PFSK-1 (cell line): ENCODE results near the gene STK17B.

Experiments
- POLR2AphosphoS5 ChIP-seq: IDR thresholded peaks from 2 replicates; pipeline ENCODE4 v1.6.1; 2012; ENCODE audit warnings: low read depth, mild to moderate bottlenecking, control low read depth, low read length, moderate library complexity
- TF ChIP-seq, protein P1 (sequence below), 2 experiments: IDR thresholded peaks; 2 replicates each; pipeline versions ENCODE4 v1.6.1 to v1.8.0; 2011 to 2012; ENCODE audit warnings: low read depth in 2 of 2, low read length in 2 of 2, control low read depth in 1 of 2, inconsistent platforms in 1 of 2, mild to moderate bottlenecking in 1 of 2, moderate library complexity in 1 of 2; ENCODE audit not compliant: insufficient read depth in 1 of 2

DNA sequence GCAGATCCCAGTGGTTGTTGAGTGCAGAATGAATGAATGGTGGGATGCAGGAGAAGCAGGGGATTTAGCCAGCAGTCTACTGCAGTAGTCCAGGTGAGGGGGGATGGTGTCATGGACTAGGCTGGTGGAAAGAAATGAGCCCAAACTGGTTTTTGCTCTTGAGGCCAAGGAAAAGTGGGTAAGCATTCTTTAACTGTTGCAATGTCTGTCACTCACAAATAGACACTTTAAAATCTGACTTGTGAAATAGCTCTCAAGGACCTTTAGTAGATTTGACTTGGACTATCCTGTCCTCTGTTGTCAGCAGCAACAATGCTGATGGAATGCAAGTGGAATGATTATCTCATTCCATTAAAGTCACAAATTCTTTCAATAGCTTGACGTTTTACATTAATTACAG is 37.5 kb upstream of the STK17B start:
- TF ChIP-seq, protein P1, sequence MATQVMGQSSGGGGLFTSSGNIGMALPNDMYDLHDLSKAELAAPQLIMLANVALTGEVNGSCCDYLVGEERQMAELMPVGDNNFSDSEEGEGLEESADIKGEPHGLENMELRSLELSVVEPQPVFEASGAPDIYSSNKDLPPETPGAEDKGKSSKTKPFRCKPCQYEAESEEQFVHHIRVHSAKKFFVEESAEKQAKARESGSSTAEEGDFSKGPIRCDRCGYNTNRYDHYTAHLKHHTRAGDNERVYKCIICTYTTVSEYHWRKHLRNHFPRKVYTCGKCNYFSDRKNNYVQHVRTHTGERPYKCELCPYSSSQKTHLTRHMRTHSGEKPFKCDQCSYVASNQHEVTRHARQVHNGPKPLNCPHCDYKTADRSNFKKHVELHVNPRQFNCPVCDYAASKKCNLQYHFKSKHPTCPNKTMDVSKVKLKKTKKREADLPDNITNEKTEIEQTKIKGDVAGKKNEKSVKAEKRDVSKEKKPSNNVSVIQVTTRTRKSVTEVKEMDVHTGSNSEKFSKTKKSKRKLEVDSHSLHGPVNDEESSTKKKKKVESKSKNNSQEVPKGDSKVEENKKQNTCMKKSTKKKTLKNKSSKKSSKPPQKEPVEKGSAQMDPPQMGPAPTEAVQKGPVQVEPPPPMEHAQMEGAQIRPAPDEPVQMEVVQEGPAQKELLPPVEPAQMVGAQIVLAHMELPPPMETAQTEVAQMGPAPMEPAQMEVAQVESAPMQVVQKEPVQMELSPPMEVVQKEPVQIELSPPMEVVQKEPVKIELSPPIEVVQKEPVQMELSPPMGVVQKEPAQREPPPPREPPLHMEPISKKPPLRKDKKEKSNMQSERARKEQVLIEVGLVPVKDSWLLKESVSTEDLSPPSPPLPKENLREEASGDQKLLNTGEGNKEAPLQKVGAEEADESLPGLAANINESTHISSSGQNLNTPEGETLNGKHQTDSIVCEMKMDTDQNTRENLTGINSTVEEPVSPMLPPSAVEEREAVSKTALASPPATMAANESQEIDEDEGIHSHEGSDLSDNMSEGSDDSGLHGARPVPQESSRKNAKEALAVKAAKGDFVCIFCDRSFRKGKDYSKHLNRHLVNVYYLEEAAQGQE (IDR thresholded peaks at IDR 0.05; ENCODE audit: insufficient read depth in 1 of 2, low read depth in 2 of 2, low read length in 2 of 2): no peak
- TF ChIP-seq POLR2AphosphoS5: no peak
